ENCODE data around the gene ABCC1. TPM values are rescaled to one million over a fixed set of nuclear protein-coding genes. Genes with fewer than 3 reads are reported as not detected.
A peak's percentile ranks its signal among the peaks of the same experiment; 100 is the strongest.

Gene ABCC1
- total RNA-seq, 1 donor from 2014 or later = 13.6 TPM

GRCh38 chr16:15993946-15994665 is 44.7 kb downstream of the ABCC1 start:
- DNase-seq = peak; percentile 14

GRCh38 chr16:15996432-15997109 is 47.2 kb downstream of the ABCC1 start:
- DNase-seq = no peak

- no peak for DNase-seq
These were observed 51.3 kb downstream of the ABCC1 start for GRCh38 chr16:16000685-16001084.

- no peak for DNase-seq
These were observed 52.3 kb downstream of the ABCC1 start for GRCh38 chr16:16001596-16002255.

- DNase-seq = no peak
These were observed 54.4 kb downstream of the ABCC1 start for GRCh38 chr16:16003719-16004313.

- DNase-seq = peak; percentile 62
These were observed 54.9 kb downstream of the ABCC1 start for GRCh38 chr16:16004314-16004749.

GRCh38 chr16:16005721-16006120 is 56.3 kb downstream of the ABCC1 start:
- DNase-seq = no peak

GRCh38 chr16:16006650-16007049 is 57.2 kb downstream of the ABCC1 start:
- DNase-seq = no peak

GRCh38 chr16:16007743-16008111 is 58.3 kb downstream of the ABCC1 start:
- no peak for DNase-seq

- DNase-seq = no peak
These were observed 59.2 kb downstream of the ABCC1 start for GRCh38 chr16:16008666-16009065.

GRCh38 chr16:16009401-16009800 is 60.0 kb downstream of the ABCC1 start:
- DNase-seq = no peak

- no peak for DNase-seq
These were observed 60.8 kb downstream of the ABCC1 start for GRCh38 chr16:16010194-16010593.

GRCh38 chr16:16012144-16012543 is 62.7 kb downstream of the ABCC1 start:
- DNase-seq = no peak

GRCh38 chr16:16013812-16014211 is 64.4 kb downstream of the ABCC1 start:
- no peak for DNase-seq

GRCh38 chr16:16014329-16015224 is 65.2 kb downstream of the ABCC1 start:
- DNase-seq = peak; percentile 22

- DNase-seq = no peak
These were observed 66.4 kb downstream of the ABCC1 start for GRCh38 chr16:16015849-16016248.

- DNase-seq = no peak
These were observed 67.1 kb downstream of the ABCC1 start for GRCh38 chr16:16016388-16016964.

- DNase-seq = no peak
These were observed 68.4 kb downstream of the ABCC1 start for GRCh38 chr16:16017812-16018211.

GRCh38 chr16:16018705-16019104 is 69.3 kb downstream of the ABCC1 start:
- no peak for DNase-seq

GRCh38 chr16:16019488-16019887 is 70.1 kb downstream of the ABCC1 start:
- DNase-seq = no peak

- no peak for DNase-seq
These were observed 70.9 kb downstream of the ABCC1 start for GRCh38 chr16:16020291-16020690.

- DNase-seq = no peak
These were observed 71.6 kb downstream of the ABCC1 start for GRCh38 chr16:16021020-16021419.
